Nasal cavity respiratory epithelium epithelial cell of viscerocranial mucosa (primary cell): ENCODE results near the gene STOML2. TPM values are rescaled to one million over a fixed set of nuclear protein-coding genes. Genes with fewer than 3 reads are reported as not detected.

Experiments
- total RNA-seq: library from RNA; depleted of rRNA; stranded (reverse); fragments of >200 nt; gene quantifications from 2 replicates; pipeline ENCODE4 v1.2.3, GENCODE V29; 2014

Gene STOML2, protein sequence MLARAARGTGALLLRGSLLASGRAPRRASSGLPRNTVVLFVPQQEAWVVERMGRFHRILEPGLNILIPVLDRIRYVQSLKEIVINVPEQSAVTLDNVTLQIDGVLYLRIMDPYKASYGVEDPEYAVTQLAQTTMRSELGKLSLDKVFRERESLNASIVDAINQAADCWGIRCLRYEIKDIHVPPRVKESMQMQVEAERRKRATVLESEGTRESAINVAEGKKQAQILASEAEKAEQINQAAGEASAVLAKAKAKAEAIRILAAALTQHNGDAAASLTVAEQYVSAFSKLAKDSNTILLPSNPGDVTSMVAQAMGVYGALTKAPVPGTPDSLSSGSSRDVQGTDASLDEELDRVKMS
- 135 and 216 TPM in 2 replicates for total RNA-seq

DNA sequence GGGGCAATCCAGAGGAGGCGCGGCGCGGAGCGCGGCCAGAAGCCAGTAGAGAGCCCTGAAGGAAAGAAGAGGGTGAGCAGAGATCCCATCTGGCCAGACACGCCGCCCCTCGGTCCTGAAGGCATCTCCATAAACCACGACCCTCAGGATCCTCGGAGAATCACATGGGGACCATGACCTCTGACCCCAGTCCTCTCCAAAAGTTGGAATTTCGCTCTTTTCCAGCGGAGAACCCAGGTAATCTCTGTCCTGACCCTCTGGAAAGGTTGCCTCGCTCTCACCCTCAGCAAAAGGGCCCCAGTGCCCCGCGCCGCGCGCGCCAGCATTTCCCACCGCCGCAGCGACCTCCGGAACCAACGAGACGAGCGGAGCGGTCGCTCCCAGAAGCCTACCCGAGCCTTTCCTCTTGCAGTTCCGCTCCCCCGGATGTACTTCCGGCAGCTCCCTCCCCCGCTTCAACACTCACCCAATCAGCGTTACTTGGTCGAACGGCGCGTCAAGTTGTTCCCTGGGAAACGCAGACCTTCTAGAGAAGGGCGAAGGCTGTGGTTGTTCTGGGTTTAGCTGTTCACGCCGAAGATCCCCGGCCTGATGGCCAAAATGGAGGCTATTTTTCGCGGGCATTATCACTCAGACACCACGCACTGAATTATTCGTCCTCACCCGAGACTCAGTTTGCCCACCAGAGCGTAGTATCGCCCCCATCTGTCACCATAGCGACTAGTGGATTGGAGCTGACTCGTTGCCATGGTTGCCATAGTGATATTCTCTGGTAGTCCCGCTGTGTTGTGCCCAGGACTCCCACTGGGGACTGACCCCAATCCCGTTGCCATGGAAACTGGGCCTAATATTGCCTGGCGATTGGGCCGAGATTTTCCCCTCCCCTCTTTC lies at the start of gene STOML2:
TSS of gene STOML2 (minus strand) at position 363 of the 891 bp plus-strand sequence. CDS start at position 326, 37 bp downstream.

DNA sequence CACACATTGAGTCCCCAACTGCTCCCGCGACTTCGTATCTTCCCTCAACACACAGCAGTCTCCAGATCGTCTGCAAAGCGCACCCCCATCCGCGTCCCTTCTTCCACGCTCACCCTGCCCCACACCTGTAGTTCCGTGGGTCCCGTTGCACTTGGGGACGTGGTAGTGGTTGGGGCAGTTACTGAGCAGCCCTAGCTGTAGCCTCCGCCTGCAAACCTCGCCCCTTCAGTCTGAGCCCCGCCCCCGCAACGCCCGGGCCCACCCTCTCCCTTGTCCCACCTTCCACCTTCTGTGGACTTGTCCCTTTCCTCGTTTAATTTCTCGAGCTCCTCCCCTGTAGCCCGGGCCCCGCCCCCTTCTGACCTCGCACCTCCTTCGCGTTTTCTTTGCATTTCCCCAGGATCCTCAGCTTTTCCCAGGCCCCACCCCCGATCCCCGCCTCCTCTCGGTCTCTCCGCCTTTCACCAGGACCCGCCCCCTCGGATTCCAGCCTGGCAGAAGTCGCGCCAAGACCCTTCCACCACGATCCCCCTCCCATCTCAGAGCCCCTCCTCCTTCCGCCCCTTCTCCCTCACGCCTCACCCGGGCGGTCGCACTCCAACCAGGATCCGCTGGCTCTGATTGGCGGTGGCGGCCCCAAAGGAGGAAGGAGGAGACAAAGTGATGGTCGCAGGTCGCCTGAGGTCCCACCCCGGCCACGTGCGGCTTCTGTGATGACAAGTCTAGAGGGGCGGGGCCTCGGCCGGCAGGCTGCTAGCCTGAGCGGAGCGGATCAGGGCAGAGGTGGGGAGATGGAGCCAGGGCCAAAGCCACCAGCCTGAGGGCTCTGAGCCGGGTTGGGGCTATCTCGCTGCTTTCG lies 13.0 kb upstream of the STOML2 start, which contains the start of gene ATOSB:
TSS of gene ATOSB (minus strand) at position 183 of the 859 bp plus-strand sequence. CDS start 7,588 bp downstream, outside the sequence.

DNA sequence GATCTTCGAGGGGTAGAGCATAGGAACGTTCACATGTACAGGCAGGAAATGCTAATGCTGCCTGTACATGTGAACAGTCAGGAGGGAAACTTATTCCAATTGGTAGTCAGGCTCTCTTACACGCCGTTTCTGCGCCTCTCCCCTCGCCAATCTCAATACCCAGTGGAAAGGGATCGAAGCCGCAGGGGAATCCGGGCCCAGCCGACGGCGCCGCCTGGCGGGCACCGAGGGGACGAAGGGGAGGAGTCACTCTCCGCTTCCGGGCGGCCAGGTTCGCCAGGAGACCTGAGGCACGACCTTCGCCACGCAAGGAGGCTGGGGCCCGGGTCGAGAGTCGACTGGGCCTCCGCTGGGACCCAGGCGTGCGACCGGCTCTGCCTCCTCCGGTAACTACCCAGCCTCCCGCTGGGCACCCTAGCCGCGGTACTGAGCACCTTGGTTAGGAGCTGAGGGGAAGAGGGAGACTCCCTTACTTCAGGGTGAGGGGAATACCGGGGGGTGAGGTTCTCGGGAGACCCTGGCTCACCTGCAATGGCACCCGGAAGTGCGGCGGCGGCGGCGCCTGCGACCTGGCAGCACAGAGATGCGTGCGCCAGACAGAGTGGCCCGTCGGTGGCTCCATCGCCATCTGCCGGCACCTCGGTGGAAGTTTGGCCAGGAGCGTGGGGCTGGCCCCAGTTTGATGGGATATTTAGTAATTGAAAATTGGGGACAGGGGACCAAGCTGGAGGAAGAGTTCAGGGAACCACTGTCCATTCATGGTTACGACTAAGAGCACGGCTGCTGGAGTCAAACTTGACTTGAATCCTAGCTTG lies 6.7 kb downstream of the STOML2 start, which contains the start of gene PIGO:
TSS of gene PIGO (minus strand) at position 557 of the 815 bp plus-strand sequence. CDS start 1,026 bp downstream, outside the sequence.

DNA sequence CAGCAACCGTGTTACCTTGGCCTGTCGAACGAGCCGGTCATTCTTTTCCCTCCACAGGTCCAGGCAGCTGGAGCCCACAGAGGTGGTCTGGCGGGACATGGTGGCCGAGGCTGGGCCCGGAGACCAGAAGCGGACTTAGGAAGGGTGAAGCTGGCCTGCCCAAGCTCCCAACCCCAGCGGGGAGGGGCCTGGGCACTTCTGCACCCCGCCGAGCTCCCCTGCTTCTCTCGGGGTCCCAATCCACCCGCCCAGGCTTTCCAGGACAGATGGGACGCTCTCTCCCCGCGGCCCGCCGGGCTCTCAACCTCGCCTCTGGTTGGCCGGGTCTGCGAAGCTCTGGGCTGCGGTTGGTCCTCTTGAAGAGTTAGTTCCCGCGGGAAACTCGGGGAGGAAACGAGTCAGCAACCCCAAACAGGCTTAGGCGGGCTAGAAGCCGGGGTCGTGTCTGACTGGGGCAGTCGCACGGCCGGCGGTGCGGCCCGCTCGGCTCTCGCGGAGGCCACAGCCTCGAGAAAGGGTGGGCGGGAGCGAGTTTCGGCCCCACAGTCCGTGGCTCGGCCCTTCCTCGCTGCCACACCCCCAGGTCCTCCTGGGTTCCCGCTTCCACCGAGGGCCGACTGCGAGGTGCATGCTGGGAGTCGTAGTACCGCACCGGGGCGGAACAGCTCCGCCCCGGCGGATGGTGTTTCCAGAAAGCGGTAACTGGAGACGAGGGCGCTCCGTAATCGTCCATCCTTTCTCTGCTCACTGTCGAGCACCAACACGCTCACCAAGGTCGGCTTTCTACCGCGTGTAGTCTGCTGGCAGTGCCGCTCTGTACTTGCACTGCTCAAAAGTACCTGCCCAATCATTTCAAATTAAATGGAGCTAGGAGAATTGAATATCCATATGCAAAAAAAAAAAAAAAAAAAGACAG lies 23.2 kb downstream of the STOML2 start, which contains the start of gene FANCG:
TSS of gene FANCG (minus strand) at position 517 of the 916 bp plus-strand sequence. CDS start at position 99, 418 bp downstream.

DNA sequence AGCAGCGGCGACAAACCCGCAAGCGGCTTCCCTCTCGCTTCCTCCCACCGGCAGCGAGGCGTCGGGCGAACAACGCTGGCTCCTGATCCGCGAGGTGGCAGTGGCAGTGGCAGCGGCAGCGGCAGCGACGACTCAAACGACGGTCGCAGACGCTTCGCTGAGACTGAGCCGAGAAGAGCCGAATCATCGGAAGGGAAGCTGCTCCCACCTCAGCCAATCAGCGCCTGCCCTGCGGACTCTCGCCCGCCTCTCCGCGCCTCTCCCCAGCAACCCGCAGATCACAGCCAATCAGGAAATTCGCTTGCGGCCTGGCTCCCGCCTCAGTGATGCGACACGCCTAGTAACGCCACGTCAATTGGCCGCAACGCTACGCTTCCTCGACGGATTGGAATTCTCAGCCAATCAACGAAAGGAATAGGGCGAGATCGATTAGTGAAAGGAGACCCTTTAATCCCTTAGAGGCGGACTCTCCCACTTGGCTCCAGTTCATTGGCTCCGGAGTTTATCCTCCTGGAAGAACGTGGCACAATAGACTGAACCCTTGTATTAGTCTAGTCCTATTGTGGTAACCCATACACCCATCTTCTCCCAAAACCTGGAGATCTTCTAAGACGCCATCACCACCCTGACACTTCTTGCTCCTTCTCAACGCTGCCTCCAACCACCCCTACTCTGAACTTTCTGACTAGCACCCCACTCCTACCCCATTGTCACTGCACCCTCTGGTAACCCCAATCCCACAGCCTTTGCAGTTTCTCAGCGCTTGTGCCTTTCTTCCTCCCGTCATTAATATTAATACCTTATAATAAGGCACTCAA lies 30.3 kb downstream of the STOML2 start, which contains the start of gene VCP:
TSS of gene VCP (minus strand) at position 165 of the 818 bp plus-strand sequence. CDS start 272 bp downstream, outside the sequence.

Other genes starting within 250 kb of the STOML2 start
- 0.14 and 0.68 TPM in 2 replicates for gene PHF24, start 144.8 kb downstream of the STOML2 start, total RNA-seq
- gene DNAJB5, start 113.4 kb downstream of the STOML2 start, total RNA-seq, result 12.6 and 14.4 TPM in 2 replicates
- 302 and 331 TPM in 2 replicates for gene VCP, start 30.5 kb downstream of the STOML2 start, total RNA-seq
- 7.2 and 7.5 TPM in 2 replicates for gene FANCG, start 23.2 kb downstream of the STOML2 start, total RNA-seq
- 26.0 and 28.2 TPM in 2 replicates for gene PIGO, start 6.5 kb downstream of the STOML2 start, total RNA-seq
- 17.4 and 28.3 TPM in 2 replicates for gene ATOSB, start 12.7 kb upstream of the STOML2 start, total RNA-seq
- gene UNC13B, start 58.9 kb upstream of the STOML2 start, total RNA-seq, result 24.9 and 38.2 TPM in 2 replicates